Right atrium auricular region (tissue), 2 donors: Measurements from ENCODE around the gene FARSA. TPM values are rescaled to one million over a fixed set of nuclear protein-coding genes. Genes with fewer than 3 reads are reported as not detected.

Experiments used
- DNase-seq: peaks from one replicate; pipeline ENCODE4 v3.0.0-alpha.2; 2019; ENCODE audit warnings: low spot score
- H3K27ac ChIP-seq, 2 donors: fragments of 200-600 bp; sonication (generic); 1 replicate in 1 of 2; 2 replicates in 1 of 2; pipeline ENCODE4 v1.5.1; 2016 to 2019
- H3K27me3 ChIP-seq, 2 donors: fragments of 200-600 bp; sonication (generic); one replicate each; pipeline versions ENCODE4 v1.5.1 to v1.6.0; 2017 to 2019
- H3K36me3 ChIP-seq: fragments of 200-600 bp; sonication (generic); one replicate; pipeline ENCODE4 v1.5.1; 2016
- H3K4me1 ChIP-seq, 2 donors: fragments of 200-600 bp; sonication (generic); one replicate each; pipeline versions ENCODE4 v1.5.1 to v1.6.0; 2017 to 2019
- H3K4me3 ChIP-seq, 2 donors: fragments of 200-600 bp; sonication (generic); 1 replicate in 1 of 2; 2 replicates in 1 of 2; pipeline ENCODE4 v1.5.1; 2017 to 2019; ENCODE audit warnings: mild to moderate bottlenecking in 1 of 2, moderate library complexity in 1 of 2
- H3K9me3 ChIP-seq, 2 donors: fragments of 200-600 bp; sonication (generic); one replicate each; pipeline ENCODE4 v1.5.1; 2019
- CTCF ChIP-seq, 2 donors: fragments of 200-600 bp; sonication (generic); IDR thresholded peaks; one replicate each; pipeline ENCODE4 v1.5.1; 2019; ENCODE audit warnings: antibody characterized with exemption in 2 of 2
- total RNA-seq, 2 donors: library from RNA; depleted of rRNA; stranded (reverse); fragments of >200 nt; gene quantifications; one replicate each; pipeline ENCODE4 v1.1.0, GENCODE V29; 2016

FARSA gene
- total RNA-seq, 2 donors from 2014 or later: 36.4 TPM

GRCh38 chr19:12885749-12886650 lies 47.5 kb downstream of the FARSA start:
- H3K27ac ChIP-seq: no peak overlapping the region

GRCh38 chr19:12884926-12885748 lies 48.4 kb downstream of the FARSA start:
- no peak for DNase-seq
- peak; percentile 38 to 69 for TF ChIP-seq CTCF (IDR thresholded peaks at IDR 0.05)
- Histone ChIP-seq H3K27me3 (peaks cover 0 to 15% of the 10 kb centered on the region in 2 donors), H3K4me1 (peaks cover 0 to 26% of the 10 kb centered on the region in 2 donors), H3K36me3 (no peaks in the 10 kb centered on the region), H3K9me3 (peaks cover 0 to 9% of the 10 kb centered on the region in 2 donors), H3K4me3 (peak overlapping the region in 1 of 2 donors; percentile 31), H3K27ac (no peak overlapping the region)

More at GRCh38 chr19:12885749-12886650, 47.5 kb downstream of the FARSA start:
- H3K27me3 ChIP-seq: peaks cover 0 to 15% of the 10 kb centered on the region in 2 donors
- H3K9me3 ChIP-seq: peaks cover 0 to 9% of the 10 kb centered on the region in 2 donors
- no peak for TF ChIP-seq CTCF (IDR thresholded peaks at IDR 0.05)
- peaks cover 0 to 22% of the 10 kb centered on the region in 2 donors for H3K4me1 ChIP-seq
- peak overlapping the region in 1 of 2 donors; percentile 31 for H3K4me3 ChIP-seq
- DNase-seq: no peak
- H3K36me3 ChIP-seq: no peaks in the 10 kb centered on the region

- Histone ChIP-seq H3K4me1 (peaks cover 0 to 26% of the 10 kb centered on the region in 2 donors), H3K9me3 (peaks cover 0 to 9% of the 10 kb centered on the region in 2 donors), H3K36me3 (no peaks in the 10 kb centered on the region), H3K4me3 (no peak overlapping the region), H3K27me3 (peaks cover 0 to 15% of the 10 kb centered on the region in 2 donors), H3K27ac (no peak overlapping the region)
- DNase-seq: no peak
- TF ChIP-seq CTCF (IDR thresholded peaks at IDR 0.05): no peak
Observed at GRCh38 chr19:12884627-12884925, 48.9 kb downstream of the FARSA start.

GRCh38 chr19:12884202-12884601 lies 49.3 kb downstream of the FARSA start:
- H3K27ac ChIP-seq: no peak overlapping the region
- no peaks in the 10 kb centered on the region for H3K36me3 ChIP-seq

GRCh38 chr19:12882589-12882988 lies 50.9 kb downstream of the FARSA start:
- Histone ChIP-seq H3K27me3 (peaks cover 0 to 15% of the 10 kb centered on the region in 2 donors), H3K9me3 (peaks cover 0 to 9% of the 10 kb centered on the region in 2 donors), H3K27ac (no peak overlapping the region), H3K4me1 (peaks cover 0 to 26% of the 10 kb centered on the region in 2 donors), H3K36me3 (peaks cover 10% of the 10 kb centered on the region), H3K4me3 (no peak overlapping the region)
- TF ChIP-seq CTCF (IDR thresholded peaks at IDR 0.05): no peak
- no peak for DNase-seq

More at GRCh38 chr19:12884202-12884601, 49.3 kb downstream of the FARSA start:
- no peak for TF ChIP-seq CTCF (IDR thresholded peaks at IDR 0.05)
- Histone ChIP-seq H3K4me3 (no peak overlapping the region), H3K9me3 (peaks cover 0 to 9% of the 10 kb centered on the region in 2 donors), H3K4me1 (peaks cover 0 to 26% of the 10 kb centered on the region in 2 donors), H3K27me3 (peaks cover 0 to 15% of the 10 kb centered on the region in 2 donors)
- no peak for DNase-seq
